Endothelial cell of umbilical vein (primary cell): ENCODE data around the gene KNCN.

ENCODE experiments used
- CTCF ChIP-seq, 2 donors: IDR thresholded peaks; 1 replicate in 1 of 2; 2 replicates in 1 of 2; pipeline ENCODE4 v1.5.1; 2011; ENCODE audit warnings: low read length in 2 of 2, mild to moderate bottlenecking in 2 of 2, moderate library complexity in 2 of 2, control low read depth in 1 of 2, inconsistent platforms in 1 of 2, low read depth in 1 of 2; ENCODE audit not compliant: insufficient read depth in 1 of 2; ENCODE audit errors: extremely low read depth in 1 of 2
- EZH2 ChIP-seq: IDR thresholded peaks from 2 replicates; pipeline ENCODE4 v1.6.1; 2012; ENCODE audit warnings: borderline replicate concordance, low read depth, mild to moderate bottlenecking, moderate library complexity, low read length, inconsistent platforms; ENCODE audit not compliant: severe bottlenecking
- GATA2 ChIP-seq: IDR thresholded peaks from 2 replicates; pipeline ENCODE4 v1.7.0; 2011; ENCODE audit warnings: low read depth, mild to moderate bottlenecking, moderate library complexity, mixed read lengths, low read length; ENCODE audit not compliant: insufficient read length, insufficient read depth
- JUN ChIP-seq: IDR thresholded peaks from 2 replicates; pipeline ENCODE4 v1.6.1; 2011; ENCODE audit warnings: borderline replicate concordance, low read depth; ENCODE audit not compliant: insufficient read length, insufficient read depth
- MAX ChIP-seq: IDR thresholded peaks from 2 replicates; pipeline ENCODE4 v1.6.1; 2011; ENCODE audit not compliant: insufficient read depth, insufficient read length
- MYC ChIP-seq: IDR thresholded peaks from one replicate; pipeline ENCODE4 v1.6.1; 2011; ENCODE audit warnings: mild to moderate bottlenecking, low read depth, low read length
- POLR2A ChIP-seq: IDR thresholded peaks from 2 replicates; pipeline ENCODE4 v1.6.1; 2012; ENCODE audit warnings: low read depth, mild to moderate bottlenecking, control low read depth, low read length
- POLR2AphosphoS5 ChIP-seq: IDR thresholded peaks from 2 replicates; pipeline ENCODE4 v1.6.1; 2012; ENCODE audit warnings: low read depth, mild to moderate bottlenecking, control low read depth, low read length, moderate library complexity; ENCODE audit not compliant: insufficient read depth

GRCh38 chr1:46546210-46546609, 5.2 kb downstream of the KNCN start:
- no peak for TF ChIP-seq POLR2AphosphoS5
- no peak for TF ChIP-seq JUN
- no peak for TF ChIP-seq POLR2A
- no peak for TF ChIP-seq EZH2
- TF ChIP-seq CTCF (IDR thresholded peaks at IDR 0.05; ENCODE audit: extremely low read depth in 1 of 2, insufficient read depth in 1 of 2, low read depth in 1 of 2, low read length in 2 of 2): no peak
- no peak for TF ChIP-seq MAX
- no peak for TF ChIP-seq GATA2
- TF ChIP-seq MYC: no peak
